Upper lobe of right lung (tissue), 1 donor: ENCODE results near the gene SLC1A7. TPM values are rescaled to one million over a fixed set of nuclear protein-coding genes. Genes with fewer than 3 reads are reported as not detected.

ENCODE experiments used
- ATAC-seq: fragments of 200-7000 bp; cut with Tn5 transposase; one replicate; pipeline ENCODE4 v1.9.1; 2020; ENCODE audit warnings: mild to moderate bottlenecking, moderate library complexity
- DNase-seq: peaks from one replicate; pipeline ENCODE4 v3.0.0-alpha.2; 2020
- H3K27ac ChIP-seq: fragments of 200-600 bp; one replicate; pipeline ENCODE4 v1.8.0; 2022
- H3K27me3 ChIP-seq: fragments of 200-600 bp; one replicate; pipeline ENCODE4 v1.8.0; 2022; ENCODE audit warnings: mild to moderate bottlenecking
- H3K36me3 ChIP-seq: fragments of 200-600 bp; one replicate; pipeline ENCODE4 v1.8.0; 2022
- H3K4me1 ChIP-seq: fragments of 200-600 bp; one replicate; pipeline ENCODE4 v1.8.0; 2022
- H3K4me3 ChIP-seq: fragments of 200-600 bp; one replicate; pipeline ENCODE4 v1.8.0; 2022; ENCODE audit warnings: mild to moderate bottlenecking
- H3K9me3 ChIP-seq: fragments of 200-600 bp; one replicate; pipeline ENCODE4 v1.8.0; 2022
- CTCF ChIP-seq: fragments of 200-600 bp; IDR thresholded peaks from one replicate; pipeline ENCODE4 v1.8.0; 2022; ENCODE audit warnings: antibody characterized with exemption
- intact Hi-C: fragments of 100-400 bp; cut with DNase I; formaldehyde crosslinking; loops from one replicate; pipeline ENCODE4 v1.11.0; 2022
- total RNA-seq: library from RNA; stranded (reverse); fragmentation: NEBNext Ultra II Directional; extraction: Animal tissue kit (Norgen Biotek cat#: 25700); gene quantifications from one replicate; pipeline ENCODE4 v1.2.1, GENCODE V29; 2021
- donor health status: DM: no; HTN: yes; CAD: no; lungs with severe emphysema.

The SLC1A7 gene
- total RNA-seq, 1 donor from 2014 or later, result 0.26 TPM

- H3K27me3 ChIP-seq, result no peaks in the 10 kb centered on the region
- ATAC-seq (no peak), DNase-seq (no peak)
- TF ChIP-seq CTCF, result no peak
- intact Hi-C loops, result no loop called here
- H3K4me1 ChIP-seq, result peaks cover 20% of the 10 kb centered on the region
- no peak overlapping the region for H3K4me3 ChIP-seq
- no peaks in the 10 kb centered on the region for H3K36me3 ChIP-seq
- no peaks in the 10 kb centered on the region for H3K9me3 ChIP-seq
- H3K27ac ChIP-seq, result no peak overlapping the region
Observed at GRCh38 chr1:53117836-53118235, 24.6 kb downstream of the SLC1A7 start.

GRCh38 chr1:53116933-53117600 is 25.4 kb downstream of the SLC1A7 start:
- no peak for TF ChIP-seq CTCF
- no peak for DNase-seq
- intact Hi-C loops, result no loop called here
- Histone ChIP-seq H3K4me1 (peaks cover 13% of the 10 kb centered on the region), H3K27ac (no peak overlapping the region), H3K9me3 (no peaks in the 10 kb centered on the region), H3K27me3 (no peaks in the 10 kb centered on the region), H3K36me3 (no peaks in the 10 kb centered on the region), H3K4me3 (no peak overlapping the region)
- no peak for ATAC-seq

- DNase-seq, result no peak
- Histone ChIP-seq H3K27me3 (no peaks in the 10 kb centered on the region), H3K27ac (no peak overlapping the region), H3K4me3 (no peak overlapping the region), H3K36me3 (no peaks in the 10 kb centered on the region), H3K9me3 (no peaks in the 10 kb centered on the region), H3K4me1 (peaks cover 12% of the 10 kb centered on the region)
- no peak for ATAC-seq
- TF ChIP-seq CTCF, result no peak
- intact Hi-C loops, result no loop called here
Observed at GRCh38 chr1:53116307-53116810, 26.1 kb downstream of the SLC1A7 start.

GRCh38 chr1:53115403-53116306 is 26.8 kb downstream of the SLC1A7 start:
- H3K4me3 ChIP-seq, result no peak overlapping the region
- H3K36me3 ChIP-seq, result no peaks in the 10 kb centered on the region
- no peaks in the 10 kb centered on the region for H3K9me3 ChIP-seq
- no peak for DNase-seq
- intact Hi-C loops, result no loop called here
- peaks cover 19% of the 10 kb centered on the region for H3K4me1 ChIP-seq
- no peak overlapping the region for H3K27ac ChIP-seq
- TF ChIP-seq CTCF, result no peak
- no peaks in the 10 kb centered on the region for H3K27me3 ChIP-seq
- ATAC-seq, result no peak

- Histone ChIP-seq H3K9me3 (no peaks in the 10 kb centered on the region), H3K36me3 (no peaks in the 10 kb centered on the region), H3K4me1 (peaks cover 27% of the 10 kb centered on the region), H3K4me3 (no peak overlapping the region), H3K27ac (no peak overlapping the region), H3K27me3 (no peaks in the 10 kb centered on the region)
- no peak for DNase-seq
- no peak for TF ChIP-seq CTCF
- intact Hi-C loops, result no loop called here
- no peak for ATAC-seq
Observed at GRCh38 chr1:53114581-53115400, 27.6 kb downstream of the SLC1A7 start.
